HEK293 (cell line): Measurements from ENCODE around the gene SVIL.

ENCODE experiments used
- CTCF ChIA-PET: fragments of 350-600 bp; formaldehyde crosslinking; extraction: SDS; loops from one replicate; lab custom pipeline; 2021; ENCODE audit warnings: antibody characterized with exemption; lab: Yijun Ruan, JAX
- POLR2A ChIA-PET: fragments of 300-600 bp; formaldehyde crosslinking; extraction: SDS; loops from one replicate; lab custom pipeline; 2020; ENCODE audit warnings: antibody characterized with exemption, inconsistent platforms; lab: Yijun Ruan, JAX
- H3K27ac ChIP-seq: fragments of 200-500 bp; sonication (Bioruptor generic); 2 replicates; pipeline ENCODE4 v1.5.1; 2014; ENCODE audit warnings: low read depth, low read length, control low read depth, inconsistent platforms; ENCODE audit errors: extremely low read depth
- H3K36me3 ChIP-seq, 2 experiments: fragments of 200-500 bp in 1 of 2; sonication (Bioruptor generic) in 1 of 2; 1 replicate in 1 of 2; 2 replicates in 1 of 2; pipeline ENCODE4 v1.5.1; 2014 to 2017; ENCODE audit warnings: inconsistent platforms in 2 of 2, low read length in 2 of 2; ENCODE audit not compliant: control insufficient read depth in 2 of 2, insufficient read depth in 1 of 2
- H3K4me1 ChIP-seq: fragments of 200-500 bp; sonication (Bioruptor generic); 2 replicates; pipeline ENCODE4 v1.5.1; 2014; ENCODE audit warnings: mild to moderate bottlenecking, low read length, inconsistent platforms; ENCODE audit not compliant: control insufficient read depth, insufficient read depth
- H3K4me3 ChIP-seq: 2 replicates; pipeline ENCODE4 v1.5.1; 2011; ENCODE audit warnings: low read depth, mild to moderate bottlenecking, control low read depth, low read length, moderate library complexity
- H3K9me3 ChIP-seq: fragments of 200-500 bp; sonication (Bioruptor generic); 2 replicates; pipeline ENCODE4 v1.5.1; 2014; ENCODE audit warnings: low read depth, low read length, inconsistent platforms; ENCODE audit not compliant: control insufficient read depth, insufficient read depth
- GLIS1 ChIP-seq: fragments of 450-650 bp; formaldehyde crosslinking; IDR thresholded peaks from 2 replicates; pipeline ENCODE4 v1.5.1; 2016; ENCODE audit warnings: missing biosample characterization, missing genetic modification characterization
- GLIS2 ChIP-seq: fragments of 450-650 bp; formaldehyde crosslinking; IDR thresholded peaks from 2 replicates; pipeline ENCODE4 v1.5.1; 2016; ENCODE audit warnings: missing biosample characterization, missing genetic modification characterization
- HOXD13 ChIP-seq: sonication (generic); formaldehyde crosslinking; IDR thresholded peaks from 2 replicates; pipeline ENCODE4 v1.8.0; 2022; ENCODE audit warnings: missing genetic modification reagents, borderline replicate concordance
- KLF1 ChIP-seq: fragments of 450-650 bp; formaldehyde crosslinking; IDR thresholded peaks from 2 replicates; pipeline ENCODE4 v1.5.1; 2016; ENCODE audit warnings: missing biosample characterization, missing genetic modification characterization
- OSR2 ChIP-seq: fragments of 450-650 bp; formaldehyde crosslinking; IDR thresholded peaks from 2 replicates; pipeline ENCODE4 v1.5.1; 2016; ENCODE audit warnings: missing biosample characterization, missing genetic modification characterization
- SALL2 ChIP-seq: fragments of 450-650 bp; formaldehyde crosslinking; IDR thresholded peaks from 2 replicates; pipeline ENCODE4 v1.5.0; 2017; ENCODE audit warnings: missing biosample characterization, mild to moderate bottlenecking, missing genetic modification characterization, borderline replicate concordance
- SETDB1 ChIP-seq: IDR thresholded peaks from one replicate; pipeline ENCODE4 v1.6.1; 2017; ENCODE audit warnings: mild to moderate bottlenecking, low read length, moderate library complexity, mixed read lengths; ENCODE audit not compliant: insufficient read length
- ZBTB7A ChIP-seq: fragments of 450-650 bp; formaldehyde crosslinking; IDR thresholded peaks from 2 replicates; pipeline ENCODE4 v1.5.1; 2016; ENCODE audit warnings: low read depth, missing biosample characterization, missing genetic modification characterization
- ZFP3 ChIP-seq: fragments of 450-650 bp; formaldehyde crosslinking; IDR thresholded peaks from 2 replicates; pipeline ENCODE4 v1.5.1; 2016; ENCODE audit warnings: low read depth, missing biosample characterization, missing genetic modification characterization
- ZFP37 ChIP-seq: fragments of 450-650 bp; formaldehyde crosslinking; IDR thresholded peaks from 2 replicates; pipeline ENCODE4 v1.5.1; 2016; ENCODE audit warnings: missing biosample characterization, missing genetic modification characterization
- ZIC2 ChIP-seq: fragments of 450-650 bp; formaldehyde crosslinking; IDR thresholded peaks from 2 replicates; pipeline ENCODE4 v1.5.1; 2016; ENCODE audit warnings: missing biosample characterization, missing genetic modification characterization
- ZNF112 ChIP-seq: fragments of 450-650 bp; formaldehyde crosslinking; IDR thresholded peaks from 2 replicates; pipeline ENCODE4 v1.5.0; 2017; ENCODE audit warnings: missing biosample characterization, missing genetic modification characterization
- ZNF138 ChIP-seq: fragments of 450-650 bp; formaldehyde crosslinking; IDR thresholded peaks from 2 replicates; pipeline ENCODE4 v1.5.1; 2016; ENCODE audit warnings: missing biosample characterization, missing genetic modification characterization, borderline replicate concordance
- ZNF221 ChIP-seq: fragments of 450-650 bp; formaldehyde crosslinking; IDR thresholded peaks from 2 replicates; pipeline ENCODE4 v1.5.1; 2017; ENCODE audit warnings: missing biosample characterization, missing genetic modification characterization, borderline replicate concordance
- ZNF501 ChIP-seq: fragments of 450-650 bp; formaldehyde crosslinking; IDR thresholded peaks from 2 replicates; pipeline ENCODE4 v1.5.1; 2016; ENCODE audit warnings: missing biosample characterization, missing genetic modification characterization
- ZNF513 ChIP-seq: fragments of 450-650 bp; IDR thresholded peaks from 2 replicates; pipeline ENCODE4 v1.5.1; 2018; ENCODE audit warnings: missing biosample characterization, missing genetic modification characterization
- ZNF548 ChIP-seq: fragments of 450-650 bp; formaldehyde crosslinking; IDR thresholded peaks from 2 replicates; pipeline ENCODE4 v1.5.1; 2016; ENCODE audit warnings: missing biosample characterization, missing genetic modification characterization
- ZNF549 ChIP-seq: fragments of 450-650 bp; IDR thresholded peaks from 2 replicates; pipeline ENCODE4 v1.5.1; 2018; ENCODE audit warnings: missing biosample characterization, missing genetic modification characterization, mild to moderate bottlenecking, inconsistent platforms, moderate library complexity
- ZNF561 ChIP-seq: fragments of 450-650 bp; IDR thresholded peaks from 2 replicates; pipeline ENCODE4 v1.5.1; 2018; ENCODE audit warnings: missing biosample characterization, missing genetic modification characterization, borderline replicate concordance
- ZNF624 ChIP-seq: fragments of 450-650 bp; formaldehyde crosslinking; IDR thresholded peaks from 2 replicates; pipeline ENCODE4 v1.5.1; 2017; ENCODE audit warnings: missing biosample characterization, missing genetic modification characterization
- ZNF639 ChIP-seq: fragments of 450-650 bp; formaldehyde crosslinking; IDR thresholded peaks from 2 replicates; pipeline ENCODE4 v1.5.1; 2016; ENCODE audit warnings: missing biosample characterization, missing genetic modification characterization
- ZNF660 ChIP-seq: fragments of 450-650 bp; IDR thresholded peaks from 2 replicates; pipeline ENCODE4 v1.5.1; 2018; ENCODE audit warnings: missing biosample characterization, mild to moderate bottlenecking, missing genetic modification characterization
- ZNF670 ChIP-seq: fragments of 450-650 bp; formaldehyde crosslinking; IDR thresholded peaks from 2 replicates; pipeline ENCODE4 v1.5.1; 2016; ENCODE audit warnings: missing biosample characterization, missing genetic modification characterization, low read depth
- ZNF747 ChIP-seq: fragments of 450-650 bp; formaldehyde crosslinking; IDR thresholded peaks from 2 replicates; pipeline ENCODE4 v1.5.1; 2016; ENCODE audit warnings: missing biosample characterization, missing genetic modification characterization
- ZNF768 ChIP-seq: fragments of 450-650 bp; formaldehyde crosslinking; IDR thresholded peaks from 2 replicates; pipeline ENCODE4 v1.5.1; 2018; ENCODE audit warnings: missing biosample characterization, mild to moderate bottlenecking, missing genetic modification characterization
- ZNF777 ChIP-seq: fragments of 450-650 bp; formaldehyde crosslinking; IDR thresholded peaks from 2 replicates; pipeline ENCODE4 v1.5.1; 2017; ENCODE audit warnings: missing biosample characterization, missing genetic modification characterization, borderline replicate concordance
- ZNF785 ChIP-seq: fragments of 450-650 bp; formaldehyde crosslinking; IDR thresholded peaks from 2 replicates; pipeline ENCODE4 v1.5.1; 2016; ENCODE audit warnings: missing biosample characterization, missing genetic modification characterization
- TF ChIP-seq, protein P1 (sequence below): fragments of 450-650 bp; formaldehyde crosslinking; IDR thresholded peaks from 2 replicates; pipeline ENCODE4 v1.5.1; 2017; ENCODE audit warnings: missing biosample characterization, missing genetic modification characterization
- TF ChIP-seq, protein P2 (sequence below): fragments of 450-650 bp; formaldehyde crosslinking; IDR thresholded peaks from 2 replicates; pipeline ENCODE4 v1.5.1; 2017; ENCODE audit warnings: missing biosample characterization, missing genetic modification characterization
- TF ChIP-seq, protein P3 (sequence below): IDR thresholded peaks from 2 replicates; pipeline ENCODE4 v1.6.1; 2011; ENCODE audit warnings: mild to moderate bottlenecking, low read depth, low read length, borderline replicate concordance

SVIL gene

DNA sequence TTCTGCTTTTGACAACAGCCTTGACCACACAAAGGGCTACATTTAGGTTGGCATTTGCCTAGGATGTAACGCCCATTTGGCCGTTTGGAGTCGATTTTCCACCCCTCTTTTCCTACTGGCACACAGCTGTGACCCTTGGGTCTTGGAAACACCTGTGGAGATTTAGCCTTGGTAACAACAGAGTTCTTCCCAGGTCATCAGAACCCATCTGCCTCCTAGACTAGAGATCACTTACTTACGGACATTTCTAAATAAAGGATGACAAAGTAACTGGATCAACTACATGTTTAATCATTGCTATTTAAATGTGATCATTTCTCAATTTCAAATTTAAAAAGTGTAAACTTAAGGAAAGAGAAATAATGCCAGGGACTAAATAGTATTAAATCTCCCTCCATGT, 42.0 kb upstream of the SVIL start:
- TF ChIP-seq ZNF549 (tag by site-specific recombination) (no peak), ZNF639 (no peak), ZNF747 (tag by site-specific recombination) (no peak), GLIS2 (no peak), ZIC2 (tag by site-specific recombination) (no peak), ZNF138 (tag by site-specific recombination) (no peak), ZNF670 (no peak), ZBTB7A (no peak), ZNF221 (tag by site-specific recombination) (no peak), OSR2 (no peak), ZNF624 (no peak), ZFP3 (tag by site-specific recombination) (no peak), ZNF561 (no peak), ZNF777 (no peak), GLIS1 (tag by site-specific recombination) (no peak), KLF1 (tag by site-specific recombination) (no peak), ZFP37 (tag by site-specific recombination) (no peak)
- TF ChIP-seq, protein P1, sequence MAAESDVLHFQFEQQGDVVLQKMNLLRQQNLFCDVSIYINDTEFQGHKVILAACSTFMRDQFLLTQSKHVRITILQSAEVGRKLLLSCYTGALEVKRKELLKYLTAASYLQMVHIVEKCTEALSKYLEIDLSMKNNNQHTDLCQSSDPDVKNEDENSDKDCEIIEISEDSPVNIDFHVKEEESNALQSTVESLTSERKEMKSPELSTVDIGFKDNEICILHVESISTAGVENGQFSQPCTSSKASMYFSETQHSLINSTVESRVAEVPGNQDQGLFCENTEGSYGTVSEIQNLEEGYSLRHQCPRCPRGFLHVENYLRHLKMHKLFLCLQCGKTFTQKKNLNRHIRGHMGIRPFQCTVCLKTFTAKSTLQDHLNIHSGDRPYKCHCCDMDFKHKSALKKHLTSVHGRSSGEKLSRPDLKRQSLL (tag by site-specific recombination) = no peak
- H3K36me3 ChIP-seq = no peaks in the 10 kb centered on the region

DNA sequence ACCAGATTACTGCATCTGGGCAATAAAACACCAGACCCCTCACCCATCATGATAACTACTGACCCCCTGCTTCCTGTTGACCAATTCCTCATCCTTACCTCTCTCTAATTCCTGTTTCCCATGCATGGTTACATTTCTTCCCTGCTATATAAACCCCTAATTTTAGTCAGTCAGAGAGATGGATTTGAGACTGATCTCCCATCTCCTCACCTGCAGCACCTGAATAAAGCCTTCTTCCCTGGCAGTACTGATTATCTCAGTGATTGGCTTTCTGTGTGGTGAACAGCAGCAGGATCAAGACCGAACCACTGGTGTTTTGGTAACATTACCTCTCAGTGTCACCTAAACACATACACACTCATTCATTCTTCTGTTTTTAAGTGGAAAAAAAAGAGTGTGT, 41.2 kb upstream of the SVIL start:
- H3K27ac ChIP-seq = no peak overlapping the region
- TF ChIP-seq SETDB1 (peak; percentile 19), HOXD13 (CRISPR knock-in tag) (no peak)
- ChIA-PET CTCF (no interaction called here), POLR2A (no interaction called here)
- no peaks in the 10 kb centered on the region for H3K36me3 ChIP-seq
- H3K4me3 ChIP-seq = no peak overlapping the region
- H3K4me1 ChIP-seq = no peaks in the 10 kb centered on the region
- H3K9me3 ChIP-seq = no peaks in the 10 kb centered on the region

More for the DNA sequence above, 42.0 kb upstream of the SVIL start:
- H3K4me3 ChIP-seq = no peak overlapping the region
- no peaks in the 10 kb centered on the region for H3K4me1 ChIP-seq
- no peak overlapping the region for H3K27ac ChIP-seq
- CTCF ChIA-PET = interaction anchor here (0.6 kb wide), 1 partner anchor 10 kb away, joined by 3 read pairs; no protein-coding TSS in a partner anchor
- POLR2A ChIA-PET = no interaction called here
- no peaks in the 10 kb centered on the region for H3K9me3 ChIP-seq

GRCh38 chr10:29671968-29672367, 37.2 kb upstream of the SVIL start:
- no peaks in the 10 kb centered on the region for H3K36me3 ChIP-seq
- no peak overlapping the region for H3K4me3 ChIP-seq
- POLR2A ChIA-PET = no interaction called here
- H3K27ac ChIP-seq = no peak overlapping the region
- 0 out of 2 replicates have a peak, but pooled peaks cover 4% of the 10 kb centered on the region for H3K4me1 ChIP-seq
- CTCF ChIA-PET = interaction anchor here (0.8 kb wide), 1 partner anchor 137 kb away, joined by 3 read pairs; no protein-coding TSS in a partner anchor
- H3K9me3 ChIP-seq = no peaks in the 10 kb centered on the region
- TF ChIP-seq ZNF513 (tag by site-specific recombination) (no peak), ZNF660 (tag by site-specific recombination) (no peak), ZNF785 (tag by site-specific recombination) (no peak), ZNF138 (tag by site-specific recombination) (no peak), ZNF548 (no peak), ZNF501 (no peak), ZNF112 (tag by site-specific recombination) (no peak), ZNF768 (tag by site-specific recombination) (no peak), SALL2 (no peak)
- TF ChIP-seq, protein P2, sequence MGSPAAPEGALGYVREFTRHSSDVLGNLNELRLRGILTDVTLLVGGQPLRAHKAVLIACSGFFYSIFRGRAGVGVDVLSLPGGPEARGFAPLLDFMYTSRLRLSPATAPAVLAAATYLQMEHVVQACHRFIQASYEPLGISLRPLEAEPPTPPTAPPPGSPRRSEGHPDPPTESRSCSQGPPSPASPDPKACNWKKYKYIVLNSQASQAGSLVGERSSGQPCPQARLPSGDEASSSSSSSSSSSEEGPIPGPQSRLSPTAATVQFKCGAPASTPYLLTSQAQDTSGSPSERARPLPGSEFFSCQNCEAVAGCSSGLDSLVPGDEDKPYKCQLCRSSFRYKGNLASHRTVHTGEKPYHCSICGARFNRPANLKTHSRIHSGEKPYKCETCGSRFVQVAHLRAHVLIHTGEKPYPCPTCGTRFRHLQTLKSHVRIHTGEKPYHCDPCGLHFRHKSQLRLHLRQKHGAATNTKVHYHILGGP (tag by site-specific recombination) = no peak
- TF ChIP-seq, protein P3, sequence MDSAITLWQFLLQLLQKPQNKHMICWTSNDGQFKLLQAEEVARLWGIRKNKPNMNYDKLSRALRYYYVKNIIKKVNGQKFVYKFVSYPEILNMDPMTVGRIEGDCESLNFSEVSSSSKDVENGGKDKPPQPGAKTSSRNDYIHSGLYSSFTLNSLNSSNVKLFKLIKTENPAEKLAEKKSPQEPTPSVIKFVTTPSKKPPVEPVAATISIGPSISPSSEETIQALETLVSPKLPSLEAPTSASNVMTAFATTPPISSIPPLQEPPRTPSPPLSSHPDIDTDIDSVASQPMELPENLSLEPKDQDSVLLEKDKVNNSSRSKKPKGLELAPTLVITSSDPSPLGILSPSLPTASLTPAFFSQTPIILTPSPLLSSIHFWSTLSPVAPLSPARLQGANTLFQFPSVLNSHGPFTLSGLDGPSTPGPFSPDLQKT = no peak
